SH-SY5Y (cell line): ENCODE results near the gene CHRM5.

Experiments
- GATA2 ChIP-seq: IDR thresholded peaks from 2 replicates; pipeline ENCODE4 v1.6.1; 2011; ENCODE audit warnings: mild to moderate bottlenecking, low read depth, low read length
- GATA3 ChIP-seq: IDR thresholded peaks from 2 replicates; pipeline ENCODE4 v1.6.1; 2011; ENCODE audit warnings: low read depth, mild to moderate bottlenecking, low read length, moderate library complexity

CHRM5 gene

DNA sequence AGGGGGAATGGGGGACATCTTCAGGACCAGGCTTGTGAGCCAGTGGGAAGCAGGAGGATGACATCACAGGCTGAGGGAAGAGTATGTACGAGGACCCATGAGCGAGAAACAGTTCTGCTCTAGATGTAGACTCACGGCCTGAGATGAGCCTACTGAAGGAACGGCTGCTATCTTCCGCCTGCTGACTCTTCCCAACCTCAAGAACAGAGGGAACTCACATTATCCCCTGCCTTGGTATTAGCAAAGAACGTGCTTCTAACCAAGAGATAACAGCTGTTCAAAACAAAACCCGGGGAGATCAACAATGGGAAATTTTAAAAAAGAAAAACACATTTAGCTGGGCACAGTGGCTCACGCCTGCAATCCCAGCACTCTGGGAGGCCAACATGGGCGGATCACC is 45.4 kb downstream of the CHRM5 start:
- TF ChIP-seq GATA2 (no peak), GATA3 (no peak)

DNA sequence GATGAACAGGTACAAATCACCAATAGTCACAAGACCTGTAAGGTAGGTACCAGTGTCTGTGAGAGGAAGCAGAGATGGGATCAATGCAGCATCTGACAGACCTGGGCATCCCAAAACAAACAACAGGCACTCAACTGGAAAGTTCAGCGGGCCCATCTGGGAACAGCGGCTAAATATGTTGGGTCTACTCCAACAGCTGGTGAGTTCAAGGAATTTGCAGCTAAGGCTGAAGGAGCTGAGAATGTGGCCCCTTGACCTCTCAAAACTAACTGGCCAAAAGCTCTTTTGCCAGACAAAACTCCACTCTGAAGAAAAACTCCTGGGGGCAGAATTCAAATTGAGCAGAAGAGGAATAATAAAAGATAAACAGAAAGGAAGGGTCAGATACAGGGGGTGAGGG is 46.3 kb downstream of the CHRM5 start:
- TF ChIP-seq GATA3 (no peak), GATA2 (no peak)

DNA sequence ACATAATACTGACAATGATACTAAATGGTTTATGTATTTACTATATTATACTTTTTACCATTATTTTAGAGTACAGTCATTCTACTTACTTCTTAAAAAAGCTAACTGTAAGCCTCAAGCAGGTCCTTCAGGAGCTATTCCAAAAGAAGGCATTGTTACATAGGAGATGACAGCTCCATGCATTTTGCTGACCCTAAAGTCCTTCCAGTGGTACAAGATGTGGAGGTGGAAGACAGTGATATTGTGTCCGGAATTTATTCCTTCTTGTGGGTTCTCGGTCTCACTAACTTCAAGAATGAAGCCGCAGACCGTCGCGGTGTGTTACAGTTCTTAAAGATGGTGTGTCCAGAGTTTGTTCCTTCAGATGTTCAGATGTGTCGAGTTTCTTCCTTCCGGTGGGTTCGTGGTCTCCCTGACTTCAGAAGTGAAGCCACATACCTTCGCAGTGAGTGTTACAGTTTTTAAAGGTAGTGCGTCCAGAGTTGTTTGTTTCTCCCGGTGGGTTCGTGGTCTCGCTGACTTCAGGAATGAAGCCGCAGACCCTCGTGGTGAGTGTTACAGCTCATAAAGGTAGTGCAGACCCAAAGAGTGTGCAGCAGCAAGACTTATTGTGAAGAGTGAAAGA is 49.8 kb downstream of the CHRM5 start:
- no peak for TF ChIP-seq GATA2
- no peak for TF ChIP-seq GATA3

DNA sequence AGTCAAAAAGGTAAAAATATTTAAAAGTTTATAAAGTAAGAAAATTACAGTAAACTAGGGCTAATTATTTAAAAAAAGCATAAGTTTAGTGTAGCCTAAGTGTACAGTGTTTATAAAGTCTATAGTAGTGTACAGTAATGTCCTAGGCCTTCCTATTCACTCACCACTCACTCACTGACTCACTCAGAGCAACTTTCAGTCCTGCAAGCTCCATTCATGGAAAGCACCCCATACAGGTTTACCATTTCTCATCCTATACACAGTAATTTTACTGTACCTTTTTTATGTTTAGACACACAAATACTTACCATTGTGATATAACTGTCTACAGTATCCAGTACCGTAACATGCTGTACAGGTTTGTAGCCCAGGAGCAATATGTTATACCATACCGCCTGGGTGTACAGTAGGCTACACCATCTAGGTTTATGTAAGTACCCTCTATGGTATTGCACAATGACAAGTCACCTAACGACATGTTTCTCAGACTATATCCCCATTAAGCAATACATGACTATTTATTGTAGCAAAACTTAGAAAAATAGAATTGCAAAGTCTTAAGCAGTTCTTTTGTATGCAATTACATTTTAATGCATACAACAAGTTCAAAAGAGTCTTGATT is 51.2 kb downstream of the CHRM5 start:
- TF ChIP-seq GATA3: no peak
- TF ChIP-seq GATA2: no peak

DNA sequence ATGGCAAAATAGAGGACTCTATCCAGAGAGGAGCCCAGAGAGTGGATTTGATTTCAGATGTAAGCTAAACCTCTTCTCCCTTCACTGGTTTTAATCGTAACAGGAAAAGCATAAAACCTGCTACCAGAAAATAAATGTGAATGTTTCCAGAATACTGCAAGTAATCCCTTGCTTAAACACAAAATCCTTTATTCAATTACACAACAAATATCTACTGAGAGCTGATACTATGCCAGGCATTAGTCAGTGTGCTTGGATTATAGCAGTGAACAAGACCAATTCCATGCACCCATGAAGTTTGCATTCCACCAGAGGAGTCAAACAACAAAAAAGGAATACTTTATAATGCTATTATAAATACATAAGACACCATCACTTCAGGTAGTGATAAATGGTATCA is 55.6 kb downstream of the CHRM5 start:
- no peak for TF ChIP-seq GATA2
- no peak for TF ChIP-seq GATA3

DNA sequence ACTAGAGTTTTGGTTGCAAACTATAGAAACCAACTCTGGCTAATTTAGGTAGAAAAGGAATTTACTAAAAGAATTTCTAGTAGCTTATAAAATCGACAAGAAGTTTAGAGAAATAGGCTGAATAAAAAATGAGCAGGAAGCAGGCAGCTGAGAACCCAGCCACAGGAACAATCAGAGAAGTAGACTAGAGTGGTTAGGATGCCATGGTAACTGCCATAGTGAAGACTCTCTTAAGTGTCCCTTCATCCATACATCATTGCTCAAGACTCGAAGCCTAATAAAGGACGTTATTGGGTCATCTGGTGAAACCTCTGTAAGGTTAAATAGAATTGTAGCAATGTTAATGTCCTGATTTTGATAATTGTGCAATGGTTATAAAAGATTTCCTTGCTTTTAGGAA is 57.0 kb downstream of the CHRM5 start:
- no peak for TF ChIP-seq GATA3
- no peak for TF ChIP-seq GATA2

DNA sequence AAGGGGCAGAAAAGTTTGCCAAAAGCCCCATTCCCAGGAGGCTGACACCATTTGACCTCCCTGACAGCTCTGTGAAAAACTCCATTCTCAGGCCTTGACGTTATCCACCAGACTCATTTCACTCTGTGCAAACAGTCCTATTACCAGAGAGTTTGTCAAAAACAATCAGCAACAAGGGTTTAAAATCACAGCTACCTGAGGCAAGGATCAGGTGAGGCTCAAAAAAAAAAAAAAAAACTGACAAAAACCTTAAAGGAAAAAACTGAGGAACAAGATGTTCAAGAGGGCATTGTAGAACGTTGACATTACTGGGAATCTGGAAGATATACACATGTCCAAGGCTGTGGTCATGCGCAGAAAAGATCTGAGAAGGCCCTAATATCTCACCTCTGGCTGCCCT is 59.3 kb downstream of the CHRM5 start:
- TF ChIP-seq GATA3: no peak
- no peak for TF ChIP-seq GATA2

DNA sequence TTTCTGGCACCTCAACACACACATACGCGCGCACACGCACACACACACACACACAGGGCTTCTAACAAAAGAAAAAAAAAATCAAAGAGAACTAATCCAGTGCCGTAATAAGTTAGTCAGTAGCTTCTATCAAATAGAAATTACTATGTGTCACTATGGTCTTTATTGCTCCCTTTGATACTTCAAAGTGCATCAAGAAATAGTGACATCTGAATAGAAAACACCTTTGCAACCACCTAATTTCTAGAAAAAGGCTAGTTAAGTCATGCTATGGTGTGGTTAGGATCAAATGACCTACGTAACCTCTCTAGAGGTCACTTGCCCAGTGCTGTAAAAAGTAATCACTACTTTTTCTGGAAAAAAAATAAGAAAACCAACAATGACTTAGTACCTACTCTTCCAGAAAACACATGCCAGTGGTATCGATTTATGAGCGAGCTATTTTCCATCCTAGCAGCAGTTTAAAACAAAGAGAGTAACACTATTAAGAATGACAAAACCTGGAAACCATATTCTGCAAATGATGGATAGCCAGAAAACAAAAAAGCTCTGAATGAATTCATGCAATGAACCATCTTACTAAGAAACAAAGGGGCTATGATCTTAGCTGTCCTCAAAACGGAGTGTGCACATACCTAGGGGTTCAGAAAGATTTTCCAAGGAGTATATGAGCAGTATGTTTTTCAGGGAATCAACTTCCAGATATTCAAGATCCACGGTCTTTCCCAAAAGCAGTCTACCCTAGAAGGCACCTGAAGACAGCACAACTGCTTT is 63.9 kb downstream of the CHRM5 start:
- TF ChIP-seq GATA2 (no peak), GATA3 (no peak)

DNA sequence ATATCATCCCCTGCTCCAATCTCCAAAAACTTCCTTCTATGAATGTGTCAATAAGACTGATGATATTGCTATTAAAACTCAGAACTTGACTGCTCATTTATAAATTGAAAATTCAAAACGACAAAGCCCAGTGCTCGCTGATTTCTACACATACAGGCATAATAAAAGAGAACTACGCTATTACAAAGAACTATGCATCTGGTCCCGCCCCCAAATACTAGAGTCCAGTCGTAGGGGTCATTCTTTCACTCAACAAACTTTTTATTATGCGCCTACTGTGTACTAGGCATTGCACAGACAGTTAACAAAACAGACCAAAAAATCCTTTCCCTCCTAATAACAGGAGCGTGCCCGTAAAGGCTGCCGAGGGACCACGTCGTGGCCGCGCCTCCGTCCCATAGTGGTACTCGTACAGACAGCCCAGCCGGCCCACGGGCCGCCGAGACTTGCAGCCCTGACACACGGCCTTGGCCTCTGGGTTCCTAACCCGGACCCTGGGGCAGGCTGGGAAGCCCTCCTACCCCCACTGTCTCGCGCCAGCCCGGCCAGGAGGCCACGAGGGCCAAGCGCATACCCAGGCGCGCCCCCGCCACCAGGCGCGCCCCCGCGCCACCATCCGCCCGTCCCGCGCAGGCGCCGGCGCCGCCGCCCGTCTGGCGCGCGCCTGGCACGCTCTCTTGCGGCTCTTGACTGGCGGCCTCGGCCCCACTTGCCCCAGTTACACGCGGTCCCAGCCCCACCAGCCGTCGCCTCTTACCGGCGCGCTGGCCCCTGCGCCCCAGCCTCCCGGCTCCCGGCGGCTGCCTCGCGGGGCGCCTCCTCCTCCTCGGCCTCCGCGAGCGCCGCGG is 70.0 kb downstream of the CHRM5 start:
- TF ChIP-seq GATA3 (no peak), GATA2 (no peak)

DNA sequence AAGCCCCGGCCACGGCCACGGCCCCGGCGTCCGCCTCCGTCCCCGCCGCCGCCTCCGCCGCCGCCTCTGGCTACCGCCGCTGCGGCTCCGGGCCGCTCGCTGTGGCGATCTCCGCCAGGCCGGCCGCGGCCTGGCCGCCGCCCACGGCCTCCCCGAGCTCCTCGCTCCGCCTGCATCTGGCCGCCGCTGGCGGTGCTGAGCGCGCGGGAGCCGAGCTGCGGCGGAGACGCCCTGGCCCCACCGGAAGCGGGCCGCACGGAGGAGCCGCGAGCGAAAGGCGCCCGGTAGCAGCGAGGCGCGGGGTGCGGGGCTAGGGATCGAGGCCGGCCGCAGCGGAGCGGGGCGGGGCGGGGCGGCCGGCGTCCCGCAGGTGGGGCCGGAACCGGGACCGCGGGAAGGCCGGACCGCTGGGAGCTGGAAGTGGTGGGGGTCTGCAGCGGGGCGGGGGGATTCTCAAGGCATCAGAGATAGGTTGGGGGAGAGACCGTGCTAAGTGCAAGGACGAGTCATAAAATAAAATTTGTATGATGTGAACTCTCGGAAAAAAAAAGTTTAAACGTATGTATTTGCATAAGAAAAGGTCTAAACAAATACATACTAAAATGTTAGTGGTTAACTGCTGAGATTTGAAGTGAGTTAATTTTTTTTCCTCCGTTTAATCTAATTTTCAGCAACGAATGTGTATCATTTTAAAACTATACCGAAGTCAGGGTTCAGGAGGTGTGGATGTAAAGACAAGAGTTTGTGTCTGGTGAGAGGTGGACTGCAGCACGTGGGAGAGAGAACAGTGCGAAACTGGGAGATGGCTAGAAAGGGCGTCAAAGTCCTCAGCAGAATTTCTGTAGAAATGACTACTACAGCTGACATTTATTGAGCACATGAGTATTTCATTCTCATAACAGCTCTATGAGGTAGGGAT is 70.8 kb downstream of the CHRM5 start, which contains the start of gene AVEN:
AVEN (minus strand) TSS at position 334 of the 919 bp plus-strand sequence; CDS start at position 176, 158 bp downstream.
- TF ChIP-seq GATA2 (no peak), GATA3 (no peak)

DNA sequence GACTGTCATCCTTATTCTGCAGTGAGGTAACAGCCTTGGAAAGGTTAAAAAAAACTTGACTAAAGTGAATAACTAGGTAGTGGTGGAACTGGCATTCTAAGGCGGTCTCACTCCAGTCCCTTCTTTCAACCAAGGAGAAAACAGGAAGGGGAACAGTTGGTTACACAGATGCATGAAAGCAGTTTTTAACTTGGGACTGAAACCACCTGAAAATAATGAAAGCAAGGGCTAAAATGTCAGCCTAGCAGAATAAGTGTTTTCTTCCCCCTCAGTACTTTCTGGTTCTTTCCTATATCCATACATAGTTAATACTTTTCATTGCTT is 71.5 kb downstream of the CHRM5 start:
- TF ChIP-seq GATA3: no peak
- TF ChIP-seq GATA2: no peak

DNA sequence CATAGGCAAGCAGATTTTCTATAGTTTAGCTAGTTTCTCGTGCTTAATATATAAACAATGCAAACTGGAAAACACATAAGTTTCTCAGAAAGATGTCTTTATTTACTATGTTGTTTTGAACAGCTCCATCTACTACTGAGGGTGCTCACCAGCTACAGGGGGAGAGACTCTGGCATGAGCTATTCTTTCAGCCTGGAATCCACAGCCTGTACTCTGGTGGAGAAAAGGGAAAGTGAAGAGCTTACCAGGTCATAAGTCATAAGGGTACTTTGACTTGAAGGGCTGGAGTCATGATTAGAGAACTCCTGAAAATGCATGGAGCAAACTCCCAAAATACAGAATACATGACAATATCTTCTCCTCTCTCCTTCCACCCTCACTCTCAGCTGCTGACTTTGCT is 75.1 kb downstream of the CHRM5 start:
- TF ChIP-seq GATA2 (no peak), GATA3 (no peak)

DNA sequence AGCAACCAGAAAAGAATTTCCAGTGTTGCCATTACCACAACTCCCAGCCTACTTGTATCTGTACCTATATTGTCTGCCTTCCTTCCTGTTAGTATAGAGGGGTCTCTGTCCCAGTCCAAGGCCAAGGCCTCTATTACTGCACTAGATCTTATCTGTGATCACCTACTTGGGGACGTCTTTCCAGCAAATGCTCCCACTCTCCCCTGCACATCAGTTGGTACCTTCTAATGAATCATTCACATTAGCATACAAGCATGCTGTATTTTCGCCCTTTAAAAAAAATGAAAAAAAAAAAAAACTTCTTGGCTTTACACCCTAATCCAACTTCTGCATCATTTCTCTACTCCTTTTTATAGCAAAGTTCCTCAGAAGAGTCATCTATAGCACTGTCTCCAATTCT is 75.5 kb downstream of the CHRM5 start:
- TF ChIP-seq GATA3: no peak
- peak; percentile 7; the same call in 1 of the 2 replicates for TF ChIP-seq GATA2
